Activated CD8-positive, alpha-beta T cell treated with anti-CD3 and anti-CD28 coated beads for 36 hours (primary cell): ENCODE data around the gene ZMYND11. TPM values are rescaled to one million over a fixed set of nuclear protein-coding genes. Genes with fewer than 3 reads are reported as not detected.

Experiments used
- ATAC-seq: fragments of 200-7000 bp; cut with Tn5 transposase; one replicate; pipeline ENCODE4 v1.10.0; 2021; ENCODE audit warnings: mild to moderate bottlenecking, moderate library complexity
- CTCF ChIA-PET: fragments of 350-600 bp; sonication (Branson Sonifier 250); formaldehyde crosslinking; loops from one replicate; lab custom pipeline; 2021; ENCODE audit warnings: antibody characterized with exemption; lab: Charles Lee
- POLR2A ChIA-PET: fragments of 350-600 bp; sonication (Branson Sonifier 250); formaldehyde crosslinking; loops from one replicate; lab custom pipeline; 2021; ENCODE audit warnings: antibody characterized with exemption; lab: Charles Lee
- DNase-seq: peaks from one replicate; pipeline ENCODE4 v3.0.0-alpha.2; 2020
- H3K27ac Mint-ChIP-seq: one replicate; pipeline ENCODE4 v1.8.0; 2021; ENCODE audit warnings: mild to moderate bottlenecking, mixed read lengths
- H3K27me3 Mint-ChIP-seq: one replicate; pipeline ENCODE4 v1.8.0; 2021; ENCODE audit warnings: mixed read lengths
- H3K36me3 Mint-ChIP-seq: one replicate; pipeline ENCODE4 v1.8.0; 2021; ENCODE audit warnings: low read depth, mixed read lengths
- H3K4me1 Mint-ChIP-seq: one replicate; pipeline ENCODE4 v1.8.0; 2021; ENCODE audit warnings: low read depth, mixed read lengths
- H3K4me3 Mint-ChIP-seq: one replicate; pipeline ENCODE4 v1.8.0; 2021; ENCODE audit warnings: mild to moderate bottlenecking, moderate library complexity, mixed read lengths
- H3K9me3 Mint-ChIP-seq: one replicate; pipeline ENCODE4 v1.8.0; 2021; ENCODE audit warnings: mixed read lengths
- CTCF ChIP-seq: fragments of 200-600 bp; IDR thresholded peaks from one replicate; pipeline ENCODE4 v1.8.0; 2022; ENCODE audit warnings: antibody characterized with exemption, mild to moderate bottlenecking
- intact Hi-C: fragments of 100-400 bp; cut with micrococcal nuclease; formaldehyde crosslinking; loops from one replicate; pipeline ENCODE4 v1.10.0; 2022
- total RNA-seq, 2 experiments: library from RNA; stranded (reverse); gene quantifications; one replicate each; pipeline ENCODE4 v1.2.3, GENCODE V29; 2021

ZMYND11 gene
- total RNA-seq, 2 experiments from 2014 or later = 14.9 to 16.8 TPM

- H3K4me1 Mint-ChIP-seq = no peaks in the 10 kb centered on the region
- H3K9me3 Mint-ChIP-seq = no peaks in the 10 kb centered on the region
- ATAC-seq (no peak), DNase-seq (no peak)
- TF ChIP-seq CTCF = no peak
- H3K27me3 Mint-ChIP-seq = no peaks in the 10 kb centered on the region
- intact Hi-C loops = no loop called here
- ChIA-PET POLR2A (no interaction called here), CTCF (interaction anchor here (1.2 kb wide), 1 partner anchor 9 kb away, joined by 3 read pairs; no protein-coding TSS in a partner anchor)
- H3K36me3 Mint-ChIP-seq = no peaks in the 10 kb centered on the region
- H3K4me3 Mint-ChIP-seq = no peak overlapping the region
- H3K27ac Mint-ChIP-seq = no peak overlapping the region
Observed at GRCh38 chr10:271722-272121, 136.5 kb downstream of the ZMYND11 start.

GRCh38 chr10:273088-273487 is 137.8 kb downstream of the ZMYND11 start:
- Mint-ChIP-seq H3K36me3 (no peaks in the 10 kb centered on the region), H3K4me3 (no peak overlapping the region), H3K27ac (no peak overlapping the region), H3K27me3 (no peaks in the 10 kb centered on the region), H3K9me3 (no peaks in the 10 kb centered on the region), H3K4me1 (no peaks in the 10 kb centered on the region)
- ATAC-seq (no peak), DNase-seq (no peak)
- intact Hi-C loops = no loop called here
- POLR2A ChIA-PET = no interaction called here
- no peak for TF ChIP-seq CTCF
- CTCF ChIA-PET = no interaction called here

- no peak for TF ChIP-seq CTCF
- Mint-ChIP-seq H3K27me3 (no peaks in the 10 kb centered on the region), H3K4me3 (no peak overlapping the region), H3K4me1 (no peaks in the 10 kb centered on the region), H3K27ac (no peak overlapping the region), H3K9me3 (no peaks in the 10 kb centered on the region), H3K36me3 (no peaks in the 10 kb centered on the region)
- intact Hi-C loops = no loop called here
- DNase-seq = no peak
- no peak for ATAC-seq
- CTCF ChIA-PET = no interaction called here
- POLR2A ChIA-PET = no interaction called here
Observed at GRCh38 chr10:274866-275265, 139.6 kb downstream of the ZMYND11 start.

- ChIA-PET POLR2A (no interaction called here), CTCF (no interaction called here)
- intact Hi-C loops = no loop called here
Observed at GRCh38 chr10:275680-276079, 140.4 kb downstream of the ZMYND11 start.

GRCh38 chr10:277963-278362 is 142.7 kb downstream of the ZMYND11 start:
- ATAC-seq (no peak), DNase-seq (no peak)
- H3K4me3 Mint-ChIP-seq = no peak overlapping the region
- peaks cover under 1% of the 10 kb centered on the region for H3K4me1 Mint-ChIP-seq
- no peaks in the 10 kb centered on the region for H3K27me3 Mint-ChIP-seq
- no peaks in the 10 kb centered on the region for H3K36me3 Mint-ChIP-seq
- ChIA-PET POLR2A (no interaction called here), CTCF (no interaction called here)
- no peak for TF ChIP-seq CTCF
- intact Hi-C loops = no loop called here
- H3K27ac Mint-ChIP-seq = no peak overlapping the region
- no peaks in the 10 kb centered on the region for H3K9me3 Mint-ChIP-seq

More at GRCh38 chr10:275680-276079, 140.4 kb downstream of the ZMYND11 start:
- Mint-ChIP-seq H3K27me3 (no peaks in the 10 kb centered on the region), H3K9me3 (no peaks in the 10 kb centered on the region), H3K4me1 (no peaks in the 10 kb centered on the region), H3K27ac (no peak overlapping the region), H3K36me3 (no peaks in the 10 kb centered on the region), H3K4me3 (no peak overlapping the region)
- no peak for TF ChIP-seq CTCF
- no peak for ATAC-seq
- no peak for DNase-seq
